ENCODE measurements around the gene PSPH. TPM values are rescaled to one million over a fixed set of nuclear protein-coding genes. Genes with fewer than 3 reads are reported as not detected.

PSPH gene
- total RNA-seq, 1 donor from 2014 or later: 38.1 TPM

DNA sequence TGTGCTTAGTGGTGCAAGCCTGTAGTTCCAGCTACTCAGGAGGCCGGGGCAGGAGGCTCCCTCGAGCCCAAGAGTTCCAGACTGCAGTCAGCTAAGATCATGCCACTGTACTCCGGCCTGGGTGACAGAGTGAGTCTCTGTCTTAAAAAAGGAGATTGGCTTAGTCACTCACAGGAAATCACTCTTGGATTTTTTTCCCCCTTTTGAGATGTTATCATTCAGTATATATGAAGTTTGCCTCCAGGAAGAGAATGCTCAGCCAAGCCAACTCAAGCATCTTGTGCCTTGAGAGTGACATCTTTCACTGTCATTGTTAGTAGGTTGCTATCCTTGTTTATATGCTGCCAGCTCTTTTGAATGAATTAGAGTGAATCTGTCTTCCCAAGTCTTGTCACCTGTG is 58.9 kb downstream of the PSPH start:
- no peak for DNase-seq (ENCODE audit: low spot score)
- peaks cover 2% of the 10 kb centered on the region for H3K27me3 Mint-ChIP-seq (ENCODE audit: unreplicated experiment)
- no peaks in the 10 kb centered on the region for H3K4me1 Mint-ChIP-seq (ENCODE audit: unreplicated experiment)
- TF ChIP-seq, protein P1, sequence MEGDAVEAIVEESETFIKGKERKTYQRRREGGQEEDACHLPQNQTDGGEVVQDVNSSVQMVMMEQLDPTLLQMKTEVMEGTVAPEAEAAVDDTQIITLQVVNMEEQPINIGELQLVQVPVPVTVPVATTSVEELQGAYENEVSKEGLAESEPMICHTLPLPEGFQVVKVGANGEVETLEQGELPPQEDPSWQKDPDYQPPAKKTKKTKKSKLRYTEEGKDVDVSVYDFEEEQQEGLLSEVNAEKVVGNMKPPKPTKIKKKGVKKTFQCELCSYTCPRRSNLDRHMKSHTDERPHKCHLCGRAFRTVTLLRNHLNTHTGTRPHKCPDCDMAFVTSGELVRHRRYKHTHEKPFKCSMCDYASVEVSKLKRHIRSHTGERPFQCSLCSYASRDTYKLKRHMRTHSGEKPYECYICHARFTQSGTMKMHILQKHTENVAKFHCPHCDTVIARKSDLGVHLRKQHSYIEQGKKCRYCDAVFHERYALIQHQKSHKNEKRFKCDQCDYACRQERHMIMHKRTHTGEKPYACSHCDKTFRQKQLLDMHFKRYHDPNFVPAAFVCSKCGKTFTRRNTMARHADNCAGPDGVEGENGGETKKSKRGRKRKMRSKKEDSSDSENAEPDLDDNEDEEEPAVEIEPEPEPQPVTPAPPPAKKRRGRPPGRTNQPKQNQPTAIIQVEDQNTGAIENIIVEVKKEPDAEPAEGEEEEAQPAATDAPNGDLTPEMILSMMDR (IDR thresholded peaks at IDR 0.05; ENCODE audit: unreplicated experiment): no peak
- no peak overlapping the region for H3K27ac Mint-ChIP-seq (ENCODE audit: unreplicated experiment)
- H3K9me3 Mint-ChIP-seq (ENCODE audit: unreplicated experiment): no peaks in the 10 kb centered on the region
- H3K4me3 Mint-ChIP-seq (ENCODE audit: unreplicated experiment): no peak overlapping the region
- H3K36me3 Mint-ChIP-seq (ENCODE audit: low read depth, unreplicated experiment): peaks cover 18% of the 10 kb centered on the region

DNA sequence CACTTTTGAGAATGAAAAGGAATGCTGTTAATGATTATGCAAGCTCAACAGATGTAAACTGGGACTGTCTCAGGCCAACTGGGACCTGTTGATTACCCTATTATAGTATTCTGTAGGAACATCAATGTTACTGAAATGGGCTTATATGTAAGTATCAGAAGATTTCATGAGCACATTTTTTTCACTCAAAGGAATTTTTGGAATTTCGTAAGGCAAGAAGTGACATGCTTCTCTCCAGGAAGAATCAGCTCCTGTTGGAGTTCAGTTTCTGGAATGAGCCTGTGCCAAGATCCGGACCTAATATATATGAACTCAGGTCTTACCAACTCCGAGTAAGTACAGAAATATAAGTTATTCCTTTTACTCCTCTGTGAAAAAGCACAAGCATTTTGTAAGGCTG is 67.7 kb downstream of the PSPH start:
- Mint-ChIP-seq H3K27ac (ENCODE audit: unreplicated experiment) (no peak overlapping the region), H3K36me3 (ENCODE audit: low read depth, unreplicated experiment) (peaks cover 12% of the 10 kb centered on the region), H3K9me3 (ENCODE audit: unreplicated experiment) (no peaks in the 10 kb centered on the region), H3K4me3 (ENCODE audit: unreplicated experiment) (no peak overlapping the region), H3K27me3 (ENCODE audit: unreplicated experiment) (peaks cover 2% of the 10 kb centered on the region), H3K4me1 (ENCODE audit: unreplicated experiment) (no peaks in the 10 kb centered on the region)
- DNase-seq (ENCODE audit: low spot score): no peak
- TF ChIP-seq, protein P1 (IDR thresholded peaks at IDR 0.05; ENCODE audit: unreplicated experiment): no peak

DNA sequence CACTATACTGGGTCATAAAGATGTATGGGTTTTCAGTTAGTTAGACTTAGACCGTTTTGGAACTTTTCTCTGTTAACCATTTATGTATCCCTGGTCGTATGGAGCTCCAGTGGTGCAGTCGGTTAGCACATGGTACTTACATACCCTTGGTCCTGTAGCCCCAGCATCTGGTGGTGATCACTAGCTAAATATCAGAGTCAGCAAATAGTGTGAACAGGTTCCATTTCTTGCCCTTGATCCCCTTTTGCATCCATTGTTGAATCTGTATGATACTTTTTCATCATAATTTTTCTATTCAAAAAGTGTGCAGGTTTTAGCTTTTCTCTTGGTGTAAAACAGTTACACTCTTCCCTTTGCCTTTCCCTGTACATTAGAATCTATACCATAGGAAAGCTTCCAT is 71.0 kb downstream of the PSPH start:
- H3K4me3 Mint-ChIP-seq (ENCODE audit: unreplicated experiment): no peak overlapping the region
- no peaks in the 10 kb centered on the region for H3K9me3 Mint-ChIP-seq (ENCODE audit: unreplicated experiment)
- H3K36me3 Mint-ChIP-seq (ENCODE audit: low read depth, unreplicated experiment): peaks cover 9% of the 10 kb centered on the region
- no peaks in the 10 kb centered on the region for H3K27me3 Mint-ChIP-seq (ENCODE audit: unreplicated experiment)
- H3K27ac Mint-ChIP-seq (ENCODE audit: unreplicated experiment): no peak overlapping the region
- TF ChIP-seq, protein P1 (IDR thresholded peaks at IDR 0.05; ENCODE audit: unreplicated experiment): no peak
- no peak for DNase-seq (ENCODE audit: low spot score)
- no peaks in the 10 kb centered on the region for H3K4me1 Mint-ChIP-seq (ENCODE audit: unreplicated experiment)

DNA sequence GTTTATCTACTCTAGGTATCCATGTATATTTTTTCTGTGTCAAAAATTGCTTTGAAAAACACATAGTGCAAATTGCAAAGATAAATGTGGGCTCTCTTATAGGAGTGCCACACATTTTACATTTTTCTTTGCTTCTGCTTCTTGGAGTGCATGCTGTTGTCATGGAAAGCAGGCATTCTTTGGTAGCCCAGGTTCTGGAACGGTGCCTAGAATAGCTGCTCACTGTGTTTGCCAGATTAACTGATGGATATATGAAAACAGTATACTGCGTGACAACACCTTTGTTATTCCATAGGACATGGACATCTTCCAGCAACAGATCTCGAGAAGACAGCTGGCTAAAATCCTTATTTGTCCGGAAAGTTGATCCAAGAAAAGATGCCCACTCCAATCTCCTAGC is 73.4 kb downstream of the PSPH start:
- TF ChIP-seq, protein P1 (IDR thresholded peaks at IDR 0.05; ENCODE audit: unreplicated experiment): no peak
- Mint-ChIP-seq H3K4me3 (ENCODE audit: unreplicated experiment) (peak overlapping the region; percentile 7), H3K36me3 (ENCODE audit: low read depth, unreplicated experiment) (peaks cover 9% of the 10 kb centered on the region), H3K9me3 (ENCODE audit: unreplicated experiment) (no peaks in the 10 kb centered on the region), H3K4me1 (ENCODE audit: unreplicated experiment) (no peaks in the 10 kb centered on the region), H3K27ac (ENCODE audit: unreplicated experiment) (no peak overlapping the region), H3K27me3 (ENCODE audit: unreplicated experiment) (no peaks in the 10 kb centered on the region)
- DNase-seq (ENCODE audit: low spot score): no peak

DNA sequence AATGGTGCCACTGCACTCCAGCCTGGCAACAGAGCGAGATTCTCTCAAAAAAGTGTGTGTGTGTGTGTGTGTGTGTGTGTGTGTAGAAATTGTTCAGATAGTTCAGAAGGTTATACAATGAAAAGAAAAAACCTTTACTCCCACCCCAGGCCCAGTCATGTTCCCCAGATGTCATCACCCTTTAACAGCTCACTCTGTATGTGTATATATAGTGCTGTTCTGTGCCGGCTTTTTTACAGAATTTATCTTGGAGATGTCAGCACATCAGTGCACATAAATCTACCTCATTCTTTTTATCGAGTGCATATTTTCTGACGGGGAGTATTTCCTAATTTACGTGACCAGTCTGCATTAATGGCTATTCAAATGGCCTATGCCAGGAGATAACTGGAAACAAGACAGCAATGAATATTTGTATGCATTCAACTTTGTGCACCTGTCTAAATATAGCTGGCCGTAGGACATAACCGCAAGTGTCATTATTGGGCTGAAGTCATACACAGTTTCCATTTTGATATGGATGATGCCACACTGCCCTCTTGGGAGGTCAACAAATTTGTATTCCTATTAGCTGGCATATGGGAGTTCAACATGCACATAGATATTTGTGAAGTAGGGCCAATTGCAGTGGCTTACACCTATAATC is 75.1 kb downstream of the PSPH start:
- H3K27ac Mint-ChIP-seq (ENCODE audit: unreplicated experiment): no peak overlapping the region
- H3K36me3 Mint-ChIP-seq (ENCODE audit: low read depth, unreplicated experiment): peaks cover 9% of the 10 kb centered on the region
- no peaks in the 10 kb centered on the region for H3K27me3 Mint-ChIP-seq (ENCODE audit: unreplicated experiment)
- TF ChIP-seq, protein P1 (IDR thresholded peaks at IDR 0.05; ENCODE audit: unreplicated experiment): no peak
- H3K4me1 Mint-ChIP-seq (ENCODE audit: unreplicated experiment): no peaks in the 10 kb centered on the region
- no peaks in the 10 kb centered on the region for H3K9me3 Mint-ChIP-seq (ENCODE audit: unreplicated experiment)
- no peak for DNase-seq (ENCODE audit: low spot score)
- H3K4me3 Mint-ChIP-seq (ENCODE audit: unreplicated experiment): no peak overlapping the region
